HepG2 (cell line): ENCODE measurements around the gene REM2. TPM values are rescaled to one million over a fixed set of nuclear protein-coding genes. Genes with fewer than 3 reads are reported as not detected.

Source experiments
- ATAD3A ChIP-seq: sonication (generic); formaldehyde crosslinking; IDR thresholded peaks from 2 replicates; pipeline ENCODE4 v1.4.0; 2020; ENCODE audit warnings: missing genetic modification reagents
- CBFB ChIP-seq: sonication (generic); formaldehyde crosslinking; IDR thresholded peaks from 2 replicates; pipeline ENCODE4 v1.4.0; 2020; ENCODE audit warnings: missing genetic modification reagents
- CENPT ChIP-seq: sonication (generic); formaldehyde crosslinking; IDR thresholded peaks from 2 replicates; pipeline ENCODE4 v1.8.0; 2022; ENCODE audit warnings: low read depth, mild to moderate bottlenecking, moderate library complexity, missing genetic modification reagents
- ELF3 ChIP-seq: IDR thresholded peaks from 2 replicates; pipeline ENCODE4 v1.6.1; 2016; ENCODE audit warnings: missing genetic modification reagents, missing compliant biosample characterization
- GTF2F1 ChIP-seq: fragments of 150-350 bp; IDR thresholded peaks from 2 replicates; pipeline ENCODE4 v1.6.1; 2014; ENCODE audit warnings: low read length
- JUNB ChIP-seq: sonication (generic); formaldehyde crosslinking; IDR thresholded peaks from 2 replicates; pipeline ENCODE4 v1.8.0; 2022; ENCODE audit warnings: missing genetic modification reagents, mild to moderate bottlenecking, borderline replicate concordance
- KLF15 ChIP-seq: sonication (generic); formaldehyde crosslinking; IDR thresholded peaks from 2 replicates; pipeline ENCODE4 v1.8.1; 2023; ENCODE audit warnings: borderline replicate concordance, mild to moderate bottlenecking, inconsistent platforms, missing genetic modification reagents, mixed read lengths
- NAIF1 ChIP-seq: sonication (generic); formaldehyde crosslinking; IDR thresholded peaks from 2 replicates; pipeline ENCODE4 v1.5.0; 2020; ENCODE audit warnings: mild to moderate bottlenecking, missing genetic modification reagents, borderline replicate concordance
- NBN ChIP-seq: fragments of 450-650 bp; conservative IDR thresholded peaks from 2 replicates; pipeline ENCODE4 v1.6.1; 2017
- PRMT3 ChIP-seq: sonication (generic); formaldehyde crosslinking; IDR thresholded peaks from 2 replicates; pipeline ENCODE4 v1.8.1; 2022; ENCODE audit warnings: low read depth, mild to moderate bottlenecking, moderate library complexity, missing genetic modification reagents, borderline replicate concordance
- REXO4 ChIP-seq: sonication (generic); formaldehyde crosslinking; IDR thresholded peaks from 2 replicates; pipeline ENCODE4 v1.8.0; 2022; ENCODE audit warnings: missing genetic modification reagents, mild to moderate bottlenecking, borderline replicate concordance
- SAP130 ChIP-seq: IDR thresholded peaks from 2 replicates; pipeline ENCODE4 v1.6.1; 2016; ENCODE audit warnings: low read depth
- SMARCE1 ChIP-seq: fragments of 450-650 bp; IDR thresholded peaks from 2 replicates; pipeline ENCODE4 v1.6.1; 2017; ENCODE audit warnings: borderline replicate concordance
- SP5 ChIP-seq: IDR thresholded peaks from 2 replicates; pipeline ENCODE4 v1.6.1; 2016; ENCODE audit warnings: low read depth, borderline replicate concordance
- TEAD3 ChIP-seq: optimal IDR thresholded peaks from 2 replicates; pipeline ENCODE3; 2016; ENCODE audit warnings: borderline replicate concordance
- TRIM24 ChIP-seq: sonication (generic); formaldehyde crosslinking; IDR thresholded peaks from 2 replicates; pipeline ENCODE4 v1.8.0; 2022; ENCODE audit warnings: mild to moderate bottlenecking, missing genetic modification reagents
- ZMYM3 ChIP-seq: sonication (generic); formaldehyde crosslinking; IDR thresholded peaks from 2 replicates; pipeline ENCODE4 v1.5.1; 2020; ENCODE audit warnings: mild to moderate bottlenecking, missing genetic modification reagents
- ZNF564 ChIP-seq: sonication (generic); formaldehyde crosslinking; IDR thresholded peaks from 2 replicates; pipeline ENCODE4 v1.8.1; 2023; ENCODE audit warnings: mild to moderate bottlenecking, missing genetic modification reagents
- ZNF790 ChIP-seq: sonication (generic); formaldehyde crosslinking; IDR thresholded peaks from 2 replicates; pipeline ENCODE4 v1.8.0; 2022; ENCODE audit warnings: missing genetic modification reagents, mild to moderate bottlenecking, borderline replicate concordance
- ZSCAN12 ChIP-seq: sonication (generic); formaldehyde crosslinking; IDR thresholded peaks from 2 replicates; pipeline ENCODE4 v1.9.0; 2021; ENCODE audit warnings: mild to moderate bottlenecking, missing genetic modification reagents
- polyA plus RNA-seq, 8 experiments: library from polyadenylated mRNA; depleted of rRNA in 3 of 8; stranded (reverse) in 7 of 8; unstranded in 1 of 8; fragments of >200 nt; fragmentation: Illumina TruSeq in 4 of 8; extraction: Trizol in 4 of 8; gene quantifications; 2 replicates each; pipeline versions ENCODE4 v1.2.1 to v1.2.3, GENCODE V29; 2011 to 2016; ENCODE audit warnings: low read depth in 4 of 8, missing spikeins in 1 of 8, mixed read lengths in 1 of 8; ENCODE audit not compliant: insufficient read depth in 1 of 8
- total RNA-seq, 5 experiments: library from RNA; depleted of rRNA; stranded (reverse); fragments of >200 nt; fragmentation: Illumina TruSeq; extraction: Trizol; gene quantifications; 2 replicates each; pipeline ENCODE4 v1.2.3, GENCODE V29; 2016; ENCODE audit warnings: low read depth in 1 of 5
- TF ChIP-seq, protein P1 (sequence below): sonication (generic); formaldehyde crosslinking; IDR thresholded peaks from 2 replicates; pipeline ENCODE4 v1.4.0; 2020; ENCODE audit warnings: mild to moderate bottlenecking, missing genetic modification reagents
- TF ChIP-seq, protein P2 (sequence below): sonication (generic); formaldehyde crosslinking; IDR thresholded peaks from 2 replicates; pipeline ENCODE4 v1.5.1; 2020; ENCODE audit warnings: missing genetic modification reagents, mild to moderate bottlenecking, borderline replicate concordance
- TF ChIP-seq, protein P3 (sequence below), 2 experiments: sonication (generic) in 1 of 2; formaldehyde crosslinking in 1 of 2; IDR thresholded peaks; 2 replicates each; pipeline versions ENCODE4 v1.6.1 to v1.9.0; 2014 to 2022; ENCODE audit warnings: antibody characterized with exemption in 1 of 2, borderline replicate concordance in 1 of 2, inconsistent platforms in 1 of 2, low read depth in 1 of 2, missing genetic modification reagents in 1 of 2

The REM2 gene
- total and polyA plus RNA-seq, 2 of the 13 experiments (the other 11 are each of a cell fraction or from before 2014, with no cell fraction given), result 0.20 TPM; not detected in 1

DNA sequence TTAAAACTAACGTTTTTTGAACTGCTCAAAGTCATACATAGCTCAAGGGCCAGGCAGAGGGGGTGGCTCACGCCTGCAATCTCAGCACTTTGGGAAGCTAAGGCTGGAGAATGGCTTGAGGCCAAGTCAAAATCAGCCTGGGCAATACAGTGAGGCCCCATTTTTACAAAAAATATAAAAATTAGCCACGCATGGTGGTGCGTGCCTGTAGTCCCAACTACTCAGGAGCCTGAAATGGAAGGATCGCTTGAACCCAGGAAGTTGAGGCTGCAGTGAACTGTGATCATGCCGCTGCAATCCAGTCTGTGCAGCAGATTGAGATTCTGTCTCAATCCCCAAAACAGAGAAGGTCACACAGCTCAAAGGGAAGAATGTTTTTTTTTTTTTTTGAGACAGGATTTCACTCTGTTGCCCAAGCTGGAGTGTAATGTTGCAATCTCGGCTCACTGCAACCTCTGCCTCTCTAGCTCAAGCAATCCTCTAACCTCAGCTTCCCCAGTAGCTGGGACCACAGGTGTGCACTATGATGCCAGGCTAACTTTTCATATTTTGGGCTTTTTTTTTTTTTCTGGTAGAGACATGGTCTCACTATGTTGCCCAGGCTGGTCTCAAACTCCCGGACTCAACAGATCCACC, 33.0 kb downstream of the REM2 start (continued):
- TF ChIP-seq, protein P1, sequence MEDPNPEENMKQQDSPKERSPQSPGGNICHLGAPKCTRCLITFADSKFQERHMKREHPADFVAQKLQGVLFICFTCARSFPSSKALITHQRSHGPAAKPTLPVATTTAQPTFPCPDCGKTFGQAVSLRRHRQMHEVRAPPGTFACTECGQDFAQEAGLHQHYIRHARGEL, result no peak
- TF ChIP-seq REXO4, result no peak
- TF ChIP-seq JUNB, result no peak
- no peak for TF ChIP-seq ZNF564 (CRISPR knock-in tag)
- no peak for TF ChIP-seq ZSCAN12 (CRISPR knock-in tag)
- TF ChIP-seq CBFB (CRISPR knock-in tag), result no peak
- no peak for TF ChIP-seq NAIF1 (CRISPR knock-in tag)
- TF ChIP-seq, protein P2, sequence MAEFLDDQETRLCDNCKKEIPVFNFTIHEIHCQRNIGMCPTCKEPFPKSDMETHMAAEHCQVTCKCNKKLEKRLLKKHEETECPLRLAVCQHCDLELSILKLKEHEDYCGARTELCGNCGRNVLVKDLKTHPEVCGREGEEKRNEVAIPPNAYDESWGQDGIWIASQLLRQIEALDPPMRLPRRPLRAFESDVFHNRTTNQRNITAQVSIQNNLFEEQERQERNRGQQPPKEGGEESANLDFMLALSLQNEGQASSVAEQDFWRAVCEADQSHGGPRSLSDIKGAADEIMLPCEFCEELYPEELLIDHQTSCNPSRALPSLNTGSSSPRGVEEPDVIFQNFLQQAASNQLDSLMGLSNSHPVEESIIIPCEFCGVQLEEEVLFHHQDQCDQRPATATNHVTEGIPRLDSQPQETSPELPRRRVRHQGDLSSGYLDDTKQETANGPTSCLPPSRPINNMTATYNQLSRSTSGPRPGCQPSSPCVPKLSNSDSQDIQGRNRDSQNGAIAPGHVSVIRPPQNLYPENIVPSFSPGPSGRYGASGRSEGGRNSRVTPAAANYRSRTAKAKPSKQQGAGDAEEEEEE (CRISPR knock-in tag), result no peak
- no peak for TF ChIP-seq SP5 (CRISPR knock-in tag)
- TF ChIP-seq TEAD3 (CRISPR knock-in tag), result peak; percentile 70
- no peak for TF ChIP-seq TRIM24 (CRISPR knock-in tag)
- TF ChIP-seq KLF15 (CRISPR knock-in tag), result no peak
- TF ChIP-seq ATAD3A (CRISPR knock-in tag), result no peak
- no peak for TF ChIP-seq NBN
- TF ChIP-seq GTF2F1, result no peak
- TF ChIP-seq SMARCE1, result no peak
- peak; percentile 89; the same call in 1 of the 2 replicates for TF ChIP-seq ZMYM3
- no peak for TF ChIP-seq PRMT3 (CRISPR knock-in tag)
- TF ChIP-seq ZNF790 (CRISPR knock-in tag), result no peak
- no peak for TF ChIP-seq SAP130
- TF ChIP-seq CENPT (CRISPR knock-in tag), result no peak
- TF ChIP-seq ELF3 (CRISPR knock-in tag), result 0 out of 2 replicates have a peak, but pooled peaks have one; percentile 11
- TF ChIP-seq, protein P3, sequence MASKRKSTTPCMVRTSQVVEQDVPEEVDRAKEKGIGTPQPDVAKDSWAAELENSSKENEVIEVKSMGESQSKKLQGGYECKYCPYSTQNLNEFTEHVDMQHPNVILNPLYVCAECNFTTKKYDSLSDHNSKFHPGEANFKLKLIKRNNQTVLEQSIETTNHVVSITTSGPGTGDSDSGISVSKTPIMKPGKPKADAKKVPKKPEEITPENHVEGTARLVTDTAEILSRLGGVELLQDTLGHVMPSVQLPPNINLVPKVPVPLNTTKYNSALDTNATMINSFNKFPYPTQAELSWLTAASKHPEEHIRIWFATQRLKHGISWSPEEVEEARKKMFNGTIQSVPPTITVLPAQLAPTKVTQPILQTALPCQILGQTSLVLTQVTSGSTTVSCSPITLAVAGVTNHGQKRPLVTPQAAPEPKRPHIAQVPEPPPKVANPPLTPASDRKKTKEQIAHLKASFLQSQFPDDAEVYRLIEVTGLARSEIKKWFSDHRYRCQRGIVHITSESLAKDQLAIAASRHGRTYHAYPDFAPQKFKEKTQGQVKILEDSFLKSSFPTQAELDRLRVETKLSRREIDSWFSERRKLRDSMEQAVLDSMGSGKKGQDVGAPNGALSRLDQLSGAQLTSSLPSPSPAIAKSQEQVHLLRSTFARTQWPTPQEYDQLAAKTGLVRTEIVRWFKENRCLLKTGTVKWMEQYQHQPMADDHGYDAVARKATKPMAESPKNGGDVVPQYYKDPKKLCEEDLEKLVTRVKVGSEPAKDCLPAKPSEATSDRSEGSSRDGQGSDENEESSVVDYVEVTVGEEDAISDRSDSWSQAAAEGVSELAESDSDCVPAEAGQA (IDR thresholded peaks at IDR 0.05; ENCODE audit: low read depth), result no peak
- TF ChIP-seq, protein P3 (CRISPR knock-in tag; IDR thresholded peaks at IDR 0.05; ENCODE audit: borderline replicate concordance), result no peak
